Muscle of arm (tissue), 12 donors: ENCODE results near the gene SHISA9. TPM values are rescaled to one million over a fixed set of nuclear protein-coding genes. Genes with fewer than 3 reads are reported as not detected.

ENCODE experiments used
- DNase-seq: peaks from one replicate; pipeline ENCODE4 v3.0.0-alpha.2; 2013
- polyA plus RNA-seq, 12 donors: library from polyadenylated mRNA; unstranded; fragments of 120-200 nt; gene quantifications; one replicate each; pipeline ENCODE4 v1.2.1, GENCODE V29; 2013; ENCODE audit not compliant: insufficient read length in 12 of 12

The SHISA9 gene
- polyA plus RNA-seq, 12 donors, result 0.03 to 9.6 (median 0.15) TPM; not detected in 1

DNA sequence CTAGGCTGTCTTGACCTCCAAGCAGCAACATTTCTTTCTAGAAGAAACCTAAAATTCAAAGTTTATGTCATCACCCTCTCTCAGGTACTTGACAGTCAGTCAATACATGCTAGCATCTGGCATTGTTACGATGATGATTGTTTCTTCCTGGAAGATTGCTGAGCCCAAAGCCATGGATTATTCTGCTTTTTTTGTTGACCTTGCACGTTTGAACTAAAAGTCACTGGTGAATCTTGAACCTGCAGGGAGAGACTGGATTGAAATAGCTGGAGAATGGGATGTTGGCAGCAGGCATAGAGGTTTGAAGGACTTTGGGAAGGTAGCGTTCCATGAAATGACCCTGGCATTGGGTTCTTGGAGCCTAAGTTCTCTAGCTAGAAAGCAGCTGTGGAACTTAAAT lies 42.9 kb downstream of the SHISA9 start:
- DNase-seq, result no peak

DNA sequence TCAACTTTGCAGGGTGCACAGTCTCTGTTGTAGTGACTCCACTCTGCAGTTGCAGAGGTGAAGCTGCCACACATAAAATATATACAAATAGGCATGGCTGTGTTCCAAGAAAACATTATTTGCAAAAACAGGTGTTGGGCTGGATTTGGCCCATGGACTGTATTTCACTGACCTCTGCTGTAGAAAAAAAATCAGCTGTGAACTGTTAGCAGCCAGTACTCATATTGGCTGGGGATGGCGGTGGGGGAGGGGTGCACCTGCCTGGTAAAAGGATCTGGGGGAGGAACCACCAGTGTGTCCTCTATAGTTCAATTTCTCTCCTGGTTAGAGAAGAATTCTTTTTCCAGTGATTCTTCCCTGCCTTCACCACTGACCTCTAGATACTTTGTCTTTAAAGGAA lies 50.0 kb downstream of the SHISA9 start:
- DNase-seq, result no peak

DNA sequence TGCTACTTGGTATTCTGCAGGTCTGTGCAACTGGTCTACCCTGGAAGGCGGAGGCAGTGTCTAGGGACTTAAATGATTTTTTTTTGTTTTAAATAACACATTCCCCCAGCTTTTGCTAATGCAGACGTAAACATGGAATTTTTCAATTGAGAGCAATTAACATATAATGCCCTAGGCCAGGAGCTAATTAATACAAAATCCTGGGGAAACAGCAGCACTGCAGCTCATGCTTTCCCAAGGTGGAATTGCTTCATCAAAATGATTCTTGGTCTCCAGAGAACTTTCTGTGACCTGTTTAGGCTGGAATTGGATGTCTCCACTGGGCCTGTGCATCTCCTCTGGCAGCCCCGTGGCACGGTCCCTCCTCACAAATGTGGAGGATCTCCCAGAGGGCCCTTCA lies 50.6 kb downstream of the SHISA9 start:
- DNase-seq, result no peak

DNA sequence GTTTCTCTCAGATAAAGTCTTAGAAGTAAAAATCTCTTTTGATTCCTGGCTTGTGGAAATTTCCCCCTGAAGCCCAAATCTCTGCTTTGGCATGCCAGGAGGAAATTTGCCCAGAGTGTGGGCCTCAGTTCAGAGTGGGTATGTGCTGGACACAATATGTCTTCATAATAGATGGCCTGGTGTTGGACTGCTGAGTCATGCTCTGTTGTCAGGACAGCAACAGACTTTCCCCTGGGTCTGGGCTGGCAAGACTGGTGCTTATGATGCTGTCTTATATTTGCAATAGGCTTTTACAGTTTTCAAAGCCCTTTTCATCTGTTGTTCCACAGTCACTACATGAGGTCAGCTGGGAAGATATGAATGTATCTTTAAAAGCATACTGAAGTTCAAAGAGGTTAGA lies 57.0 kb downstream of the SHISA9 start:
- no peak for DNase-seq

DNA sequence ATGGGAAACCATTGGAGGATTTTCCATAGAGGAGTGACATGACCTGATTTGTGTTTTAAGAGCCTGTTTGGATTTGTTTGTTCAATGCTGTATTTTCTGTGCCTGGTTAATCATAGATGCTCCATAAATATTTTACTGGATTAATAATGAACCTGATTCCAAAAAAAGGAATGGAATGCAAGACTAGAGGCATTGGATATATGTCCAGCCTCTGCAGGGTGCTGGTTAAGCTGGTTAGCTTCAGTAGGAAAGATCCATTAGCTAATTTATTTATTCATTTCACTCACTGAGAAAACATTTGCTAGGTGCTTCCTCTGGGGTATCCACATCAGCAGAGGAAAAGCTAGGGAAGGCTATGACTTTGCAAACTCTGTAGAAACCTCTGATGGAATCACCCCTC lies 57.7 kb downstream of the SHISA9 start:
- no peak for DNase-seq

DNA sequence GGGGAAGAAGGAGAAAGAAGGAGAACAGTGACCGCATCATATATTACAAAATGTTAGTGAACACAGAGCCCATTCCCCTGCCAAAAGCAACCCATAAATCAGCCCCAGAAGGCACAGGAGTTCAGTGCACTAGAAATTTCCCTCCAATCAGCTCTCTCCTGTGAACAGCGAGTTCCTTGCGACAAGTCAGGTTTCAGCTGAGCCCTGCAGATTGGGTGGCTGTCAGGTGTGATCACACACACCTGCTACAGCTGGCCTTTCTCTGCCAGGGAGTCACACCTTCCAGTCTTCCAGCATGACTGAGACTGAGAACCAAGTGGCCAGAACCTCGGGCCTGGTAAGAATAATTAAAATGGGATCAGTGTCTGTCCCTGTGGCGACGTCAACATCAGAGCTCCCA lies 60.2 kb downstream of the SHISA9 start:
- DNase-seq, result no peak

DNA sequence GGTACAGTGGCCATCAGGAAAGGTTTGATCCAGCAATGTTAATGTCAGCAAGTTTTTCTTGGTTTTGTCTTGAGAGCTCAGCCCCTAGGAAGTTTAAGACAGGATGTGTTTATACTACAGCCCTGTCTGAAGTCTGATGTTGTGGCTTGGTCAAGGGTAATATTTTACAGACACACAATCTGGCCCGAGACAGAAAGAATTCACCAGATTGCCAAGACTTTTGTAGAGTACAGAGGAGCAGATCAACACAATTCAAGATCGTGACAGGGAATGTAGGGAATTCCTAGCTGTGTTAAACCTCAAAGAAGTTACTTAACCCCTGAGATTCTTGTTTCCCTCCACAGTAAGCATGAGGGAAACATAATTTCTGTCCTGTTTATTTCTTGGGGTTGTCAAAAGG lies 63.1 kb downstream of the SHISA9 start:
- DNase-seq, result no peak

DNA sequence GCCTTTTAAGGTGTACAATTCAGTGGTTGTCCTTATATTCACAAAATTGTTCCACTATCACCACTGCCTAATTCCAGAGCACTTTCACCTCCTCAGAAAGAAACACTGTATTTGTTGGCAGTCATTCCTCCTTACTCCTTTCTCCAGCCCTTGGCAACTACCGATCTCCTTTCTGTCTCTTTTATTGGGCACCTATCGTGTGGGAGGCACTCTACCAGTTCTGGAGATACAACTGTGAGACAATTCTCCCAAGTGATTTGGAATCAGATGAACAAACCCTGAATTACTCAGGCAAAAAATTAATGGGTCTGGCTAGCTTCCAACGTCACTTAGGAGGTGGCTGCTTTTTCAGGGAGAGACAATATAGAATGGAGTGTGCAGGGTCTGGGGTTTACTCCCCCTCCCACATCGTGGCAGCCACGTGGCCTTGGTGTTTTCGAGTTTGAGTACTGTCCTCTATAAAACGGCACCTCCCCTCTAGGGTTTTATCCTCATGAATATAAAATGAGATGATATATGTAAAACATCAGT lies 63.9 kb downstream of the SHISA9 start:
- DNase-seq, result no peak

DNA sequence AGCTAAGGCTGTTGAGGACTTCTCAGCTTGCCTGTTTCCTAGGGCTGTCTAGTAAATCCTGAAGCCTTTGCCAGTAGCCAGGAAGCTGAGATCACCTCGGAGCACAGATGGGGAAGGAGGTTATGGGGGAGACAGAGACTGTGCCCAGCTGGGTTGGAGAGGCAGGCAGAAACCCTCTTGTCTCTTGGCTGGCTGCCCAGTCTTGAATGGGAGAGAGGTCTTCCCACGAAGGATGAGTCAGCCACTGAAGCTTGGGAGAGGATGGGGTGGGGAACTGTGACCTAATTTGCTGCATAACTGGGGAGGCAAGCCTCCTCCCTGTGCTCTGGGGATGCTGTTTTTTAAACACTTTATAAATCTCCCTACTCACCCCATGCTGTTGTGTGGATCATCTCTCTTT lies 69.8 kb downstream of the SHISA9 start:
- DNase-seq, result no peak

DNA sequence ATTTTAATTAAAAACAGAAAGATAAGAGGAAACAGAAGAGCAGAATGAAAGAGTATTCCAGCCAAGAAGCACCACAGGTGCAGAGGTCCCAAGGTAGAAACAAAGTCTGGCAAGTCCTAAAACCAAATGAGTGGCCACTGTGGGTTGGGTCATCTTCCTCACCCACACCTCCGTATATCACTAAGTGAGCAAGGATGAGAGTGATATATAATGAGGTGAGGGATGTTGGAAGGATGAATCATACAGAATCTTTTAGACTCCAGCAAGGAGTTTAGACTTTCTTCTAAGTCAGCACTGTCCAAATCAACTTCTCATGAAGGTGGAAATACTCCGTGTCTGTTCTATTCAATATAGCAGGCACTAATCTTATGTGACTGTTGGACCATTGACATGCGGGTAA lies 70.8 kb downstream of the SHISA9 start:
- no peak for DNase-seq

DNA sequence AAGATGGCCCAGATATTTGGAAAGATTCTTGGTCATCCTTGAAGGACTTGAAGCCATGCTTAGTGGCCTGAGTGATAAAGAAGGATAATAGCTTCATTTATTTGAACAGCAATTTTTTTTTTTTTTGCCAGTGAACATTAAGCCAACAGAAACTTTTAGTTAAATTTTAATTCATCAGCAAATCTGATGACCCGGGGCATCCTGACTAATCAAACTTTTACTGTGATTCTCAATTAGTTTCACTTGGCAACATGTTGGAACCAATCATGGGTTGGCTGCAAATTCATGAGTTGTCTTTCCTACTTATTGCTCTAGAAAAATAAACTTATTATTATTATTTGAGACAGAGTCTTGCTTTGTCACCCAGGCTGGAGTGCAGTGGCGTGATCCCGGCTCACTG lies 74.4 kb downstream of the SHISA9 start:
- DNase-seq, result no peak

DNA sequence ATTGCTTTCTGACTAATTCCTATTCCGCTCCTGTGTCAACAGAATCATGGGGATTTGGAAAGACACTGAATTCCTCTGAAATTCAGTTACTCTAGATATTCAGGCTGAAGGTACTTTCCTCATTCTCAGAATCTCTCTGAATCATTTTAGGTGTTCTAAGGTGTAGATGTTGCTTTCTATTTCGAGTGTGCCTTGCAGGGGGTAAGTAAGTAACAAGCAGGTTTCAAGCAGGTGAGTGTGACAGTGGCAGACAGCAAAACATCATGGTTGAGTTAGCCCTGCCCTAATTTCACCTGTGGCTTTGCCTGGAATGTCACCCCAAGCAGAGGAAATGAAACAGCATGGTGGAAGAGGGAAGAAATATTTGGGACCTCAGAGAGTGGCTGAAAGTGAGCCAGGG lies 75.1 kb downstream of the SHISA9 start:
- no peak for DNase-seq

DNA sequence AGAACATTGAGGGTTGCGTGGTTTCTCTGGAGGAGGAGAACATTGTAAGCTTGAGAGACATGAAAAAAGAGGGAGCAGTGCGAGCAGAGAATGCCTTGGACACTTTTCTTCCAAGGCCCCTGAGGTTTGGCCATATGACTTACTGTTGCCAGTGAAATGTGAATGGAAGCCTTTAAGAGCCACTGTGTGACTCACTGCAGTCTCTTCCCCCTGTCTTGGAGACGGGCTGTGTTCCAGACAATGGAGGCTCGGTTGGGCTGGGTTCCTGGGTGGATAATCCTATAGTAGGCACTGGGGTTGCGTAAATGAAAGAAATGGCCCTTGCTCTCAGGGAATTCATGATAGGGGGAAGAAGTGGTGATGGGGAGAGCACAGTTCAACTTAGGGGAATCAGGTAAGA lies 75.5 kb downstream of the SHISA9 start:
- no peak for DNase-seq

DNA sequence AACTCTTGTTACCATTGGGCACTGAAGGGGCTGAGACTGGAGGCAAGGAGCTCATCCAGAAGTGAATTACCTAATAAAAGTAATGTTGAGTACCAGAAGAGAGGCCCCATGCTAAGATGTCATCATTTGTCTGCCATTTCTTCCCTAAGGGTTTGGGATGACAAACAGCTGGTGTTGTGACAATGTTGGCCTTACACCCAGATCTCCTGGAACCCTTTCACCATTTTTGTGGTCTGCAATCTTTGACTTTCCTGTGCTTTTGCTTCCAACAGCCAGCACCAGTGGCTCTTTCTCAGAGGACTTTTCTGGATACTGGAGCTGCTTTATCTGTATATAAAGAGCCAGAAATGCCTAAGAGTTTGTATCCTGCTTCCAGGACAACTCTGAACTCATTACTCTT lies 84.1 kb downstream of the SHISA9 start:
- DNase-seq, result no peak

DNA sequence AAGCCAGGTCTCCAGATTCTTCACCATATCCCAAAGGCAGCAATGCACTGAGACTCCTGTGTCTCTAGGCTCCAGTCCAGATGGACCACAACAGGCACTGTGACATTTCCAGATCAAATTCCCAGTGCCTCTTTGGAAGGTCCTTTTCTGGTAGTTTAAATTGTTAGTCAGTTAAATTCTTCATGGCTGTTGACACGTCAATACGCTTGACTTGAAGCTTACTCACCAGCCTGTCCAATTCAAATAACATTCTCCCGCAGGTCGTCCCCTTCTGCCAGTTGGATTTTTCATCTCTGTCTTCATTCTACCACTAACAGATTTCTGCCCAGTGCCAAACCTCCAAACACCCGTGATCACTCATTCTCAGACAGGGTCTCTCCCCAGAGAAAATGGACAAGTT lies 86.7 kb downstream of the SHISA9 start:
- DNase-seq, result no peak

DNA sequence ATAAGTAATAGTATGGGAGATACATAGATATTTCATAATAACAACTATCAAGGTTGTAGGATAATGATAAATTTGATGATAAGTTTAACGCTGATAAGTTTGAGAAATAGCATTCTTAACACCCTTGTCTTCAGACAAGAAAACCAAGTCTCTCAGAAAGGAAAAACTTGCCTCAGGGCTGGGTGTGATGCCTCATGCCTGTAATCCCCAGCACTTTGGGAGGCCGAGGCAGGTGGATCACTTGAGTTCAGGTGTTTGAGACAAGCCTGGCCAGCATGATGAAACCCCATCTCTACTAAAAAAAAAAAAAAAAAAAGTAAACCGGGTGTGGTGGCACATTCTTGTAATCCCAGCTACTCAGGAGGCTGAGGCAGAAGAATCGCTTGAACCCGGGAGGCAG lies 90.7 kb downstream of the SHISA9 start:
- no peak for DNase-seq

DNA sequence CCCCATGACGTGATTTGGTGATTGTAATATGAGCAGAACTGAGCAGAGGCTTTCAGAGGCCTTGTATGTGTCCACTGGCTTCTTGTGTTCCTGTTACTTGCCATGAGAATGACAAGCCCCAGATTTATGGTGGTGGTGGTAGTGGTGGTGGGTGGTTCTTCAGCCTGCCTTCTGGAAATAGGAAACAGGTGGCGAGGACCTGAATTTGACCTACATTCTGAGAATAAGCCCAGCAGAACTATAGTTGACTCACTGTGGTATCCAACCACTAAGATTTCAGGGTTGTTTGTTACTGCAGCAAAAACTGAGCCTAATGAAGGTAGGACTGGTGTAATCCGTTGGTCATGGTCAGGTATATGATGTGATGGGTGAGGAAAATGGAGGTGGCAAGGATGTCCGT lies 93.0 kb downstream of the SHISA9 start:
- DNase-seq, result no peak

DNA sequence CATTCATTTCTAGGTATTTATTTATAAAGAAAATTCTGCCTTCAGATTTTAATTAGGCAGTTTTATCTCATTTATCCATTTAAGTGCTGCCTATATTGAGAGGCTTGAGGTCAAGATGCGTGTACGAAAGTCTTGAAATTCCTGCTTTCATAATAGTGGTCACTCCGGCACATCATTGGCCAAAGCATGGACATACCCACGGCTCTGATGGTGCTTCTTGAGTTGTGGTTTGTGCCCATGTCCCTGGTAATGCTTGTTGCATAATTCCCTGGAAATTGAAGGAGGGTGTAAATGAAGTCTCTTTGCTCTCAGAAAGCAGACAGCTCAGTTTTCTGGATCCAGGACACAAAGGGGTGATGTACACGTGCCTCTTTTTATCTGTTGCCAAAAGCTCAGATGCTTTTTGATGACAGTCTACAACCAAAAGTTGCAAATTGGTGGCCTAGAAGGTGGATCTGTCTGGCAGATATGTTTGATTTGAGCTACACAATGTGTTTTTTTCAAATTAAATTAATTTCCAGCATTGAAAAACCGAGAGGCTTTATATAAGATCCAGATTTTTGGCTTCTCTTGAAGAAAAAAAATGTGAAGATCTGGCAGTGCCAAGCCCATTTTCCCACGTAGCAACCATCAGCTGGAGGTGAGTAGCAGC lies 94.4 kb downstream of the SHISA9 start:
- DNase-seq, result no peak

DNA sequence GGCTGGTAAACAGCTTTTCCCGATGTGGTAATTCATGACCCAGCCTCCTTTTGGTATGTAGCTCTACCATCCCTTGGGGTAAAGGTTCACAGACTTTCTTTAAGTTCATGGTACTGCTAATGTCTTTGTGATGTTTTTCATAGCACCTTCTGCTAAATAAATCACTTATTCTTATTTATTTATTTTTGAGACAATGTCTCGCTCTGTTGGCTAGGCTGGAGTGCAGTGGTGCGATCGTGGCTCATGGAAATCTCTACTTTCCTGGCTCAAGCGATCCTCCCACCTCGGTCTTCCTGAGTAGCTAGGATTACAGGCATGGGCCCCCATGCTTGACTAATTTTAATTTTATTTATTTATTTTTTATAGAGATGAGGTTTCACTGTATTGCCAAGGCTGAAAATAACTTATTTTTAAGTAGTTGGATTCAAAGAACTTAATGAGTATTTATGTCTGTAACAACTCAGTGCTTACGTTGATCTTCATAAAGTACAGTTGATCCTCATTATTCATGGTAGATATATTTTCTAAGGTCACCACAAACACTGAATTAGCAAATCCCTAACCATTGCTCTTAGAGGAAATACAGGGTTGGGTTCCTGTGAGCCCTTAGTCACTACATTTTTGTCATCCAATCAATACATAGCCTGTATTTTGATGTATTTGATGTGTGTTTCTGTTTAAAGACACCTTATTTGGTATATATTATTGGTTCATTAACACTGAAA lies 97.1 kb downstream of the SHISA9 start:
- DNase-seq, result no peak

DNA sequence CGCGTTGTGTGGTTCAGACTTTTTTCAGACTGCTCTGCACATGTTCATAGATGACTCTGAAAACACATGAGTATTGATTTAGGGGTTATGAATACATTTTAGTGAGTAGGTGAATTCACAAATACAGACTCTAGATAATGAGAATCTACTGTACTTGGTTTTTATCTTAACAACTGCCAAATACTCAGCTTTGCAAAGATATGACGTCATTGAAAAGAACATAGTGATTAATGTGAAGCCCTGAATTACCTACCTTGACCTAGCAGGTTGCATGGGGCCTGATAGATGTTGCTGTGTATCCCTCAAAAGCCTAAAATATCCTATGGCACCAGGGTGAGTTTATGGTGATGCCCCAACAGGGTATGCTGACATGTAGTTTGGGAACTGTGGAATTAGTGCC lies 98.0 kb downstream of the SHISA9 start:
- DNase-seq, result no peak

DNA sequence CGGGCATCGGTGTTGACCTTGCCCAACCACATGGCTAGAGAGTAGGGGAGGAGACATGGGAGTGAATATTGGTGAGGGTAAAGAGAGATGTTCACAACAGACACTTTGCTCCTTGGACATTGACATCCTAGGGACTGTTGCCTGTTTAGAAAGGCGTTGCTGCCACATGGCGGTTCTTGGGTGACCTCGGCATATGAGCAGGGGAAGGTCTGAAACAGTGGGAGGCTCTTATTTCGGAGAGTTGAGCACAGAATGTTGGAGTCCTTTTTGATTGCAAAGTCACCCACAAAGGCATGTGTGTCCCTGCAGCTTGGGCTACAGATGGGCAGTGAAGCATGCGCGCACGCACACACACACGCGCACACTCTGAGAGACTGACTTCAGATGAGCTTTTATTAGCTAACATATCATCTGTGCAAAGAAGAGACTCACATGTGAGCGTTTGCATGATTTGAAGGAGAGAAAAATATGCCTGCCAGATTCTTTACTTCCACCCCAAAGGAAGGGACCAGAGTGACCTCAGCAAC lies 104.4 kb downstream of the SHISA9 start:
- no peak for DNase-seq

DNA sequence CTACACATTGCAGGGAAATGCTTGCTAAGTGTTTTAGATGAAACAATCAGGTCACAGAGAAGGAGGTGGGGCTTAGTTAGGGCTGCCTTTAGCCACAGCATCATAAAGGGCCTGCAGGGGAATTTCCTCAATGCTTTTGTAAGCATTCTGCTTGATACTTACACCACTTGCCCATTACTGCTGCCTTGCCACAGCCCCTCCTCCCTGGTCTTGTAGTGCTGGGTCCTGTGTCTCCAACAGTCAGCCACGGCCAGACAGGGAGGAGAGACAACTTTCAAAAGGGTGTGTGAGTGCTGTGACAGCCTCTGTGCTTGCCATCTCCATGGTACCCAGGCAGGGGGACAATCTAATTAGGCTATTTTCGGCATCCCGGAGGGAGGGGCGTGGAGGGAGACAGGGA lies 111.2 kb downstream of the SHISA9 start:
- DNase-seq, result no peak

DNA sequence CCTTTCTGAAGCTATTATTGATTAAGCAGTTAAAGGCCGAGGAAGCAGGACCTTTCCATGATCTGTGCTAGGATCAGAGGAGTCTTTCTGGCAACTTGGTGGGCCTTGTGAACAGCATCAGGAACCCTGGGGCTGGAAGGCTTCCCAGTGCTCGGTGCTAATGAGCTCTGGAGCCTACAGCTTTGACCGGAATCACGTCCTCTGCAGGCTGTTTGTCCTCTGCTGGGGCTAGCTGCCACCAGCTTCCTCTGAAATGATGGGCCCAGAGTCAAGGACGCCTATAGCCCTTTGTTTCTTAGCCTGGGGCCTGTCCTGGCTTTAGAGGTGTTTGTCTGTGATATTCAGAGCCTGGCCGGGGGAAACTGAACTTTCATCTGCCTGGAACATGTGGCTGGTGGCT lies 111.6 kb downstream of the SHISA9 start:
- no peak for DNase-seq

DNA sequence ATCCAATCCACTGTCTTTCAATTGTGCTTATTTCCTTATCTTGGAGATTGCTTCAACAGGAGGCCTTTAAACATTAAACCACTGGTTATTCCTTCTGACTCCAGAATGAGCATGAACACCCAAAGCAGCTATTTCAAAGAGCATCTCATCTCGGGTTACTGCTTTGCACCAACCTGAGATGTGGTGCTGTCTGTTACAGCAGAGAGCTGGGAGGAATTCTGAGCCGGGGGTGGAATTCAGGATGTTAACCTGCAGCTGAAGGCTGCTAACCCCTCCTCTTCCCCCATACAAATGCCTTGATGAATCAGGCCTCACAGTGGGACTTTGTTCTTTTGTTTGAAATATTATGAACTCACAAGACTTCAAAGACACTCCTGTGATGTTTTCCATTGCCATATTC lies 113.1 kb downstream of the SHISA9 start:
- DNase-seq, result no peak
